DND-41 (cell line): ENCODE measurements around the gene ADGRF1.

Experiments
- EZH2 ChIP-seq: IDR thresholded peaks from 3 replicates; pipeline ENCODE4 v1.6.1; 2012; ENCODE audit warnings: borderline replicate concordance, low read depth, mild to moderate bottlenecking, moderate library complexity, low read length, inconsistent platforms; ENCODE audit not compliant: severe bottlenecking
- TF ChIP-seq, protein P1 (sequence below): IDR thresholded peaks from 2 replicates; pipeline ENCODE4 v1.5.1; 2012; ENCODE audit warnings: borderline replicate concordance, low read length, moderate library complexity, mild to moderate bottlenecking; ENCODE audit not compliant: poor library complexity, severe bottlenecking; ENCODE audit errors: extremely low read depth

DNA sequence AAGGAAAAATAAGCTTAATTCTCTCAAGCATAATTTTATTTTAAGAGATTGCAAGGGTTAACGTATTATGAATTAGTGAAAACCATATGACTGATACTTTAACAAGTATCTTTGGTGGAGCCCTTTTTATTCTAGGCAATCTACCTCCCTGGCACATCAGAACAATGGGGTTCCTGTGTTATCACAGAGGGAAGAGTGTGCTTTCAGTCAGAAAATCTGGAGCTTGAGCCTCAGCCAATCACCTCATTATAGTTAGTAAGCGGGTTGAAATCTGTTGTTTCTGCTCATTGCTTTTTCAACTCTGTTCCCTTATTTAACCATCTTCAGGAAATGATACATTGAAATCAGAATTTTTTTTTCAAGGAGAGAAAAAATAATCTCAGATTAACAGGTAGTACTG lies 391 bp downstream of the ADGRF1 start:
- TF ChIP-seq, protein P1, sequence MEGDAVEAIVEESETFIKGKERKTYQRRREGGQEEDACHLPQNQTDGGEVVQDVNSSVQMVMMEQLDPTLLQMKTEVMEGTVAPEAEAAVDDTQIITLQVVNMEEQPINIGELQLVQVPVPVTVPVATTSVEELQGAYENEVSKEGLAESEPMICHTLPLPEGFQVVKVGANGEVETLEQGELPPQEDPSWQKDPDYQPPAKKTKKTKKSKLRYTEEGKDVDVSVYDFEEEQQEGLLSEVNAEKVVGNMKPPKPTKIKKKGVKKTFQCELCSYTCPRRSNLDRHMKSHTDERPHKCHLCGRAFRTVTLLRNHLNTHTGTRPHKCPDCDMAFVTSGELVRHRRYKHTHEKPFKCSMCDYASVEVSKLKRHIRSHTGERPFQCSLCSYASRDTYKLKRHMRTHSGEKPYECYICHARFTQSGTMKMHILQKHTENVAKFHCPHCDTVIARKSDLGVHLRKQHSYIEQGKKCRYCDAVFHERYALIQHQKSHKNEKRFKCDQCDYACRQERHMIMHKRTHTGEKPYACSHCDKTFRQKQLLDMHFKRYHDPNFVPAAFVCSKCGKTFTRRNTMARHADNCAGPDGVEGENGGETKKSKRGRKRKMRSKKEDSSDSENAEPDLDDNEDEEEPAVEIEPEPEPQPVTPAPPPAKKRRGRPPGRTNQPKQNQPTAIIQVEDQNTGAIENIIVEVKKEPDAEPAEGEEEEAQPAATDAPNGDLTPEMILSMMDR = no peak
- no peak for TF ChIP-seq EZH2
